Stimulated activated CD4-positive, alpha-beta T cell treated with anti-CD3 and anti-CD28 coated beads, Interleukin-2, amount 100 ng/mL, for 24 hours (primary cell): ENCODE measurements around the gene WWOX.

ENCODE experiments used
- DNase-seq, 2 donors: peaks; one replicate each; pipeline ENCODE4 v3.0.0-alpha.2; 2020

The WWOX gene

GRCh38 chr16:79171931-79172705 is 1072.7 kb downstream of the WWOX start:
- DNase-seq = no peak

GRCh38 chr16:79172976-79173500 is 1073.6 kb downstream of the WWOX start:
- no peak for DNase-seq

GRCh38 chr16:79173919-79174318 is 1074.5 kb downstream of the WWOX start:
- no peak for DNase-seq

GRCh38 chr16:79175286-79176057 is 1076.0 kb downstream of the WWOX start:
- no peak for DNase-seq

GRCh38 chr16:79177018-79177417 is 1077.6 kb downstream of the WWOX start:
- DNase-seq = no peak

- no peak for DNase-seq
These were observed 1082.0 kb downstream of the WWOX start for GRCh38 chr16:79181419-79181818.

GRCh38 chr16:79182616-79183015 is 1083.2 kb downstream of the WWOX start:
- DNase-seq = no peak

GRCh38 chr16:79183571-79183970 is 1084.1 kb downstream of the WWOX start:
- DNase-seq = no peak

GRCh38 chr16:79184464-79185030 is 1085.1 kb downstream of the WWOX start:
- DNase-seq = no peak

GRCh38 chr16:79185711-79186110 is 1086.3 kb downstream of the WWOX start:
- no peak for DNase-seq

- DNase-seq = no peak
These were observed 1086.7 kb downstream of the WWOX start for GRCh38 chr16:79186196-79186595.

- no peak for DNase-seq
These were observed 1088.8 kb downstream of the WWOX start for GRCh38 chr16:79188115-79188738.

- DNase-seq = no peak
These were observed 1089.3 kb downstream of the WWOX start for GRCh38 chr16:79188739-79189122.

- no peak for DNase-seq
These were observed 1091.1 kb downstream of the WWOX start for GRCh38 chr16:79190542-79190941.

- no peak for DNase-seq
These were observed 1092.5 kb downstream of the WWOX start for GRCh38 chr16:79191933-79192332.

- no peak for DNase-seq
These were observed 1093.5 kb downstream of the WWOX start for GRCh38 chr16:79192904-79193303.

- DNase-seq = no peak
These were observed 1094.8 kb downstream of the WWOX start for GRCh38 chr16:79194291-79194690.

- no peak for DNase-seq
These were observed 1096.5 kb downstream of the WWOX start for GRCh38 chr16:79195938-79196337.

- DNase-seq = no peak
These were observed 1102.0 kb downstream of the WWOX start for GRCh38 chr16:79201436-79201835.

GRCh38 chr16:79202977-79203376 is 1103.5 kb downstream of the WWOX start:
- DNase-seq = no peak

GRCh38 chr16:79204486-79204885 is 1105.0 kb downstream of the WWOX start:
- DNase-seq = no peak

- no peak for DNase-seq
These were observed 1107.4 kb downstream of the WWOX start for GRCh38 chr16:79206889-79207288.

- DNase-seq = no peak
These were observed 1109.9 kb downstream of the WWOX start for GRCh38 chr16:79209308-79209707.
